K562 (cell line): ENCODE measurements around the gene HOXB1. TPM values are rescaled to one million over a fixed set of nuclear protein-coding genes. Genes with fewer than 3 reads are reported as not detected.

Experiments
- ATAC-seq: fragments of 200-7000 bp; cut with Tn5 transposase; 3 replicates; pipeline ENCODE4 v1.9.1; 2020; ENCODE audit warnings: moderate library complexity
- BruUV-seq: library from RNA; stranded (reverse); fragments of 400-500 nt; replicated peaks from 2 replicates; lab custom pipeline; 2021; lab: Mats Ljungman, UMichigan
- CTCF ChIA-PET: fragments of 300-600 bp; formaldehyde crosslinking; extraction: SDS; loops from one replicate; lab custom pipeline; 2021; ENCODE audit warnings: low intra/inter-chr PET ratio; lab: Yijun Ruan, JAX
- POLR2A ChIA-PET: fragments of 300-600, 350-650 bp; sonication (Branson Sonifier 250); formaldehyde crosslinking; extraction: SDS; loops from one replicate; lab custom pipeline; 2021; ENCODE audit warnings: antibody characterized with exemption, inconsistent platforms; lab: Yijun Ruan, JAX
- DNase-seq, 4 experiments: peaks; one replicate each; pipeline versions ENCODE4 v3.0.0 to v3.0.0-alpha.2; 2011 to 2018; ENCODE audit warnings: low spot score in 3 of 4, mixed read lengths in 3 of 4; ENCODE audit errors: extremely low read depth in 1 of 4
- FAIRE-seq: peaks from 2 replicates; lab custom pipeline; 2011; peaks lifted over from hg19 to GRCh38; lab: Jason Lieb, UNC
- H2AFZ ChIP-seq: 2 replicates; pipeline ENCODE4 v1.6.0; 2011; ENCODE audit warnings: low read depth, low read length, control low read depth, inconsistent platforms
- H3K27ac ChIP-seq: fragments of 200-600 bp; 3 replicates; pipeline ENCODE4 v1.8.0; 2011; ENCODE audit warnings: low read depth, mild to moderate bottlenecking, control low read depth, inconsistent platforms, low read length, moderate library complexity, mixed read lengths; ENCODE audit errors: extremely low read depth
- H3K27me3 ChIP-seq, 2 experiments: fragments of 300-600 bp in 1 of 2; 2 replicates in 1 of 2; 3 replicates in 1 of 2; pipeline versions ENCODE4 v1.6.0 to v1.8.0; 2011; ENCODE audit warnings: inconsistent platforms in 2 of 2, low read length in 2 of 2, mild to moderate bottlenecking in 1 of 2, mixed read lengths in 1 of 2, moderate library complexity in 1 of 2; ENCODE audit not compliant: control insufficient read depth in 2 of 2, insufficient read depth in 2 of 2
- H3K36me3 ChIP-seq: fragments of 300-600 bp; 3 replicates; pipeline ENCODE4 v1.8.0; 2011; ENCODE audit warnings: mild to moderate bottlenecking, low read length, inconsistent platforms; ENCODE audit not compliant: control insufficient read depth, insufficient read depth
- H3K4me1 ChIP-seq, 2 experiments: fragments of 200-600 bp in 1 of 2; replicated peaks in 1 of 2; 2 replicates in 1 of 2; 3 replicates in 1 of 2; pipeline versions ENCODE4 v1.5.1 to v1.8.0; 2011; ENCODE audit warnings: inconsistent platforms in 2 of 2, low read length in 2 of 2, mild to moderate bottlenecking in 1 of 2, mixed read lengths in 1 of 2, moderate library complexity in 1 of 2; ENCODE audit not compliant: control insufficient read depth in 2 of 2, insufficient read depth in 2 of 2
- H3K4me2 ChIP-seq: 2 replicates; pipeline ENCODE4 v1.6.1; 2011; ENCODE audit warnings: low read length, control low read depth, inconsistent platforms, mixed read lengths; ENCODE audit not compliant: insufficient read depth
- H3K4me3 ChIP-seq: fragments of 200-600 bp; sonication (generic), shearing (Covaris generic); 2 replicates; pipeline ENCODE4 v1.5.1; 2016; ENCODE audit warnings: control low read depth, inconsistent platforms
- H3K79me2 ChIP-seq: fragments of 200-600 bp; 3 replicates; pipeline ENCODE4 v1.8.0; 2011; ENCODE audit warnings: low read length, inconsistent platforms; ENCODE audit not compliant: control insufficient read depth, insufficient read depth
- H3K9ac ChIP-seq, 2 experiments: 2 replicates each; pipeline versions ENCODE4 v1.6.0 to v1.6.1; 2011; ENCODE audit warnings: low read depth in 2 of 2, low read length in 2 of 2, control low read depth in 1 of 2, inconsistent platforms in 1 of 2, mild to moderate bottlenecking in 1 of 2, mixed read lengths in 1 of 2; ENCODE audit not compliant: insufficient read depth in 1 of 2
- H3K9me1 ChIP-seq: one replicate; pipeline ENCODE4 v1.6.0; 2011; ENCODE audit warnings: inconsistent platforms, mild to moderate bottlenecking, low read length, moderate library complexity; ENCODE audit not compliant: control insufficient read depth, insufficient read depth
- H3K9me3 ChIP-seq: replicated peaks from 2 replicates; pipeline ENCODE4 v1.5.1; 2011; ENCODE audit warnings: low read depth, low read length, inconsistent platforms; ENCODE audit not compliant: control insufficient read depth, insufficient read depth
- H4K20me1 ChIP-seq: replicated peaks from 2 replicates; pipeline ENCODE4 v1.6.1; 2011; ENCODE audit warnings: low read length, inconsistent platforms, mixed read lengths; ENCODE audit not compliant: control insufficient read depth, insufficient read depth
- ATF1 ChIP-seq, 2 experiments: fragments of 450-650 bp in 1 of 2; IDR thresholded peaks; 2 replicates each; pipeline ENCODE4 v1.6.1; 2016; ENCODE audit warnings: missing compliant biosample characterization in 1 of 2, missing genetic modification characterization in 1 of 2
- KDM1A ChIP-seq, 2 experiments: fragments of 450-650 bp; IDR thresholded peaks; 2 replicates each; pipeline ENCODE4 v1.6.1; 2016; ENCODE audit warnings: mild to moderate bottlenecking in 2 of 2
- LEF1 ChIP-seq: fragments of 450-650 bp; IDR thresholded peaks from 2 replicates; pipeline ENCODE4 v1.6.1; 2016; ENCODE audit warnings: mild to moderate bottlenecking
- MAZ ChIP-seq, 2 experiments: fragments of 450-650 bp in 1 of 2; sonication (generic) in 1 of 2; formaldehyde crosslinking; IDR thresholded peaks in 1 of 2; conservative IDR thresholded peaks in 1 of 2; 2 replicates each; pipeline versions ENCODE4 v1.4.0 to v1.5.0; 2020; ENCODE audit warnings: mild to moderate bottlenecking in 1 of 2, missing genetic modification reagents in 1 of 2
- NCOR1 ChIP-seq: fragments of 450-650 bp; IDR thresholded peaks from 2 replicates; pipeline ENCODE4 v1.6.1; 2016; ENCODE audit warnings: mild to moderate bottlenecking, moderate library complexity
- NFE2 ChIP-seq: IDR thresholded peaks from 2 replicates; pipeline ENCODE4 v1.6.1; 2014; ENCODE audit warnings: antibody characterized with exemption, low read depth
- SMARCA4 ChIP-seq: fragments of 450-650 bp; IDR thresholded peaks from 2 replicates; pipeline ENCODE4 v1.6.1; 2016
- SMARCE1 ChIP-seq: fragments of 450-650 bp; IDR thresholded peaks from 2 replicates; pipeline ENCODE4 v1.7.1; 2016; ENCODE audit warnings: mild to moderate bottlenecking
- TAL1 ChIP-seq: fragments of 450-650 bp; IDR thresholded peaks from 2 replicates; pipeline ENCODE4 v1.6.1; 2016; ENCODE audit warnings: mild to moderate bottlenecking
- TCF3 ChIP-seq: sonication (generic); formaldehyde crosslinking; IDR thresholded peaks from 2 replicates; pipeline ENCODE4 v1.4.0; 2020; ENCODE audit warnings: mild to moderate bottlenecking, missing genetic modification reagents
- TEAD4 ChIP-seq, 2 experiments: sonication (generic) in 1 of 2; formaldehyde crosslinking in 1 of 2; IDR thresholded peaks; 2 replicates each; pipeline versions ENCODE4 v1.6.1 to v1.8.0; 2012 to 2022; ENCODE audit warnings: borderline replicate concordance in 1 of 2, inconsistent platforms in 1 of 2, low read length in 1 of 2, mild to moderate bottlenecking in 1 of 2, missing genetic modification reagents in 1 of 2
- TFAM ChIP-seq: fragments of 250-450 bp; sonication (Bioruptor Pico); conservative IDR thresholded peaks from 2 replicates; pipeline ENCODE4 v1.5.0; 2021; ENCODE audit warnings: mild to moderate bottlenecking, moderate library complexity
- ZEB2 ChIP-seq: fragments of 450-650 bp; IDR thresholded peaks from 2 replicates; pipeline ENCODE4 v1.6.1; 2016
- ZNF121 ChIP-seq: sonication (generic); formaldehyde crosslinking; conservative IDR thresholded peaks from 2 replicates; pipeline ENCODE4 v1.8.0; 2022; ENCODE audit warnings: missing genetic modification reagents
- ZNF146 ChIP-seq: IDR thresholded peaks from one replicate; pipeline ENCODE4 v1.6.1; 2018; ENCODE audit warnings: missing compliant biosample characterization; ENCODE audit not compliant: unreplicated experiment
- ZNF584 ChIP-seq: fragments of 200-800 bp; sonication (Bioruptor generic); IDR thresholded peaks from 2 replicates; pipeline ENCODE4 v1.6.1; 2016; ENCODE audit warnings: low read depth, mild to moderate bottlenecking, missing genetic modification characterization, missing compliant biosample characterization
- WGBS: fragments of 100-300 bp; shearing (Covaris generic); methylation state at CpG from one replicate; pipeline ENCODE4 v1.1.6; 2016; ENCODE audit warnings: low coverage, mixed read lengths; ENCODE audit not compliant: insufficient coverage; ENCODE audit errors: missing lambda C conversion rate; 5-methylcytosine and 5-hydroxymethylcytosine counted together
- in situ Hi-C: fragments of 300-500 bp; cut with MboI; formaldehyde crosslinking; loops from 4 replicates; pipeline ENCODE4 v1.15.0; 2018; ENCODE audit warnings: inconsistent platforms, mixed read lengths
- intact Hi-C: fragments of 100-400 bp; cut with micrococcal nuclease; formaldehyde crosslinking; loops from 2 replicates; pipeline ENCODE4 v1.14.2; 2022
- polyA plus RNA-seq, 8 experiments: library from polyadenylated mRNA; depleted of rRNA in 4 of 8; stranded (reverse) in 5 of 8; unstranded in 3 of 8; fragments of >200 nt; fragmentation: Nextera tagmentation in 2 of 8; fragmentation: Illumina TruSeq in 1 of 8; extraction: Ambion mirVana in 2 of 8; extraction: Trizol in 1 of 8; gene quantifications; 2 replicates each; pipeline versions ENCODE4 v1.2.1 to v1.2.3, GENCODE V29; 2011 to 2014; ENCODE audit warnings: inconsistent platforms in 1 of 8, missing spikeins in 1 of 8
- total RNA-seq, 7 experiments: library from RNA; depleted of rRNA in 6 of 7; stranded (reverse); fragments of >200 nt in 6 of 7; fragmentation: Illumina TruSeq in 2 of 7; extraction: Trizol in 2 of 7; gene quantifications; 2 replicates each; pipeline versions ENCODE4 v1.2.1 to v1.2.3, GENCODE V29; 2011 to 2021; ENCODE audit warnings: low replicate concordance in 1 of 7
- TF ChIP-seq, protein P1 (sequence below), 2 experiments: fragments of 200-800 bp in 1 of 2; sonication (Bioruptor generic) in 1 of 2; sonication (generic) in 1 of 2; formaldehyde crosslinking in 1 of 2; IDR thresholded peaks in 1 of 2; conservative IDR thresholded peaks in 1 of 2; 2 replicates each; pipeline versions ENCODE4 v1.5.0 to v1.6.1; 2016 to 2020; ENCODE audit warnings: missing compliant biosample characterization in 1 of 2, missing genetic modification characterization in 1 of 2, missing genetic modification reagents in 1 of 2
- TF ChIP-seq, protein P2 (sequence below): fragments of 450-650 bp; IDR thresholded peaks from 2 replicates; pipeline ENCODE4 v1.6.1; 2017; ENCODE audit warnings: mild to moderate bottlenecking, moderate library complexity

Gene HOXB1
- total and polyA plus RNA-seq, 9 of the 15 experiments (the other 6 are each of a cell fraction or from before 2014, with no cell fraction given) = 0.04 TPM; not detected in 8

DNA sequence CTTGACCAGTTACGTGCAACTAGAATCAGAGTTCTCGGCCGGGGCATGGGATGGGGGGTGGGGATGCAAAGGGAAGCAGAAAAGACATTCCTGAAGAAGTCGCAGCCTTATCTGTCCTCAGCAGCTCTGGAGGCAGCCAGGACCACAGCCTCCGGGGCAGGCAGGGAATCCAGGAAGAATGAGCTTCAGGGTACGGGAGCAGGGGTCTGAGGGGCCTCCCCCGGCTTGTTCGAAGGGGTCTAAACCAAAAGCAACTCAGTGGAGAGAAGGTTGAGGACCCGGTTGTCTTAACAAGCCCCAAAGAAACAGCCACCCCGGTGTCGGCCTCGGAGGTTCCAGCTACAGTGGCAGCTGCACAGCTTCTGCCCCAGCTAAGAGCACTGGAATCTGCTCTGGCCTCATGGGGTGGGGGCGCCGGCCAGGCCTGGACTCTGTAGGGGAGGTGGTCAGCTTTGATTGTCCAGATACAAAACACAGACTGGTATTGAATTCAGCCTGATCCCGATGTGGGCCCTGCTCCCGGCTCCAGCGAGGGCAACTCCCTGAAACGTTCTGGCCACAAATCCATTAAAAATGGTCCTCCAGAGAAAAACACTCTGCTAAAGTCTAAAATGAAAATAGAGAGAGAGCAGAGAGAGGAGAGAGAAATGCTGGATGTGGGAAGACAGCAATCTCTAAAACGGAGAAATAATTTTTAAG lies 39.7 kb upstream of the HOXB1 start:
- peaks cover 94% of the 10 kb centered on the region for H3K36me3 ChIP-seq
- peaks cover 40 to 60% of the 10 kb centered on the region in 2 experiments for H3K4me1 ChIP-seq
- FAIRE-seq (peak; percentile 84), DNase-seq (peak; percentile 59 to 65 (median 61)), ATAC-seq (peak; percentile 45)
- in situ Hi-C loops = no loop called here
- H3K4me2 ChIP-seq = peak overlapping the region; percentile 59; the same call in 1 of the 2 replicates
- H3K79me2 ChIP-seq = peaks cover 95% of the 10 kb centered on the region
- peak overlapping the region; percentile 44; the same call in 2 of the 3 replicates for H3K27ac ChIP-seq
- no peaks in the 10 kb centered on the region for H3K9me1 ChIP-seq
- intact Hi-C loops = no loop called here
- H3K9me3 ChIP-seq = no peaks in the 10 kb centered on the region
- peak overlapping the region; percentile 14; the same call in 1 of the 2 replicates for H3K4me3 ChIP-seq
- peak overlapping the region; percentile 22; the same call in 1 of the 2 replicates for H2AFZ ChIP-seq
- H3K9ac ChIP-seq = peak overlapping the region; percentile 24 to 88; a peak in 3 of 4 replicates
- WGBS = 16% methylated on average over 17 of the region's 19 CpGs
- no peaks in the 10 kb centered on the region; the same call in 1 of the 2 replicates for H4K20me1 ChIP-seq
- no peaks in the 10 kb centered on the region for H3K27me3 ChIP-seq
- ChIA-PET CTCF (interaction anchor here (0.6 to 0.7 kb wide), 2 partner anchors 240 to 313 kb away, joined by 3 read pairs; no protein-coding TSS in a partner anchor), POLR2A (interaction anchor here (0.6 to 2.2 kb wide), 5 partner anchors 14 to 156 kb away, joined by 3 to 9 read pairs (median 4); no protein-coding TSS in a partner anchor)
- no TSS peak for BruUV-seq
- TF ChIP-seq SMARCA4 (peak; percentile 61; the same call in 1 of the 2 replicates), MAZ (CRISPR knock-in tag; conservative IDR thresholded peaks at IDR 0.05 in 1 of 2, IDR thresholded peaks at IDR 0.05 in 1 of 2) (0 out of 4 replicates have a peak, but pooled peaks of 1 of the 2 experiments have one; percentile 22), TFAM (no peak), ZNF121 (CRISPR knock-in tag) (no peak), NCOR1 (peak; percentile 36; the same call in 1 of the 2 replicates), KDM1A (IDR thresholded peaks at IDR 0.05) (peak; percentile 48 to 57; a peak in 2 of 4 replicates), ATF1 (CRISPR knock-in tag; IDR thresholded peaks at IDR 0.05) (no peak), ATF1 (tag; IDR thresholded peaks at IDR 0.05) (0 out of 2 replicates have a peak, but pooled peaks have one; percentile 7), ZNF584 (CRISPR knock-in tag) (no peak), TAL1 (peak; percentile 44), ZNF146 (CRISPR knock-in tag) (no peak), NFE2 (no peak), LEF1 (no peak), ZEB2 (0 out of 2 replicates have a peak, but pooled peaks have one; percentile 23), SMARCE1 (0 out of 2 replicates have a peak, but pooled peaks have one; percentile 22), TEAD4 (IDR thresholded peaks at IDR 0.05; ENCODE audit: low read length) (peak; percentile 60; the same call in 1 of the 2 replicates), TEAD4 (CRISPR knock-in tag; IDR thresholded peaks at IDR 0.05; ENCODE audit: borderline replicate concordance) (no peak), TCF3 (peak; percentile 63)
- TF ChIP-seq, protein P1, sequence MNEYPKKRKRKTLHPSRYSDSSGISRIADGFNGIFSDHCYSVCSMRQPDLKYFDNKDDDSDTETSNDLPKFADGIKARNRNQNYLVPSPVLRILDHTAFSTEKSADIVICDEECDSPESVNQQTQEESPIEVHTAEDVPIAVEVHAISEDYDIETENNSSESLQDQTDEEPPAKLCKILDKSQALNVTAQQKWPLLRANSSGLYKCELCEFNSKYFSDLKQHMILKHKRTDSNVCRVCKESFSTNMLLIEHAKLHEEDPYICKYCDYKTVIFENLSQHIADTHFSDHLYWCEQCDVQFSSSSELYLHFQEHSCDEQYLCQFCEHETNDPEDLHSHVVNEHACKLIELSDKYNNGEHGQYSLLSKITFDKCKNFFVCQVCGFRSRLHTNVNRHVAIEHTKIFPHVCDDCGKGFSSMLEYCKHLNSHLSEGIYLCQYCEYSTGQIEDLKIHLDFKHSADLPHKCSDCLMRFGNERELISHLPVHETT (CRISPR knock-in tag; conservative IDR thresholded peaks at IDR 0.05 in 1 of 2, IDR thresholded peaks at IDR 0.05 in 1 of 2) = 0 out of 4 replicates have a peak, but pooled peaks of 1 of the 2 experiments have one; percentile 36
- TF ChIP-seq, protein P2, sequence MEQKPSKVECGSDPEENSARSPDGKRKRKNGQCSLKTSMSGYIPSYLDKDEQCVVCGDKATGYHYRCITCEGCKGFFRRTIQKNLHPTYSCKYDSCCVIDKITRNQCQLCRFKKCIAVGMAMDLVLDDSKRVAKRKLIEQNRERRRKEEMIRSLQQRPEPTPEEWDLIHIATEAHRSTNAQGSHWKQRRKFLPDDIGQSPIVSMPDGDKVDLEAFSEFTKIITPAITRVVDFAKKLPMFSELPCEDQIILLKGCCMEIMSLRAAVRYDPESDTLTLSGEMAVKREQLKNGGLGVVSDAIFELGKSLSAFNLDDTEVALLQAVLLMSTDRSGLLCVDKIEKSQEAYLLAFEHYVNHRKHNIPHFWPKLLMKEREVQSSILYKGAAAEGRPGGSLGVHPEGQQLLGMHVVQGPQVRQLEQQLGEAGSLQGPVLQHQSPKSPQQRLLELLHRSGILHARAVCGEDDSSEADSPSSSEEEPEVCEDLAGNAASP = no peak
